ENCODE data around the gene SNX11. TPM values are rescaled to one million over a fixed set of nuclear protein-coding genes. Genes with fewer than 3 reads are reported as not detected.

The SNX11 gene
- total RNA-seq, 6 donors from 2014 or later = 19.5 to 27.2 (median 23.7) TPM

- DNase-seq (no peak), ATAC-seq (ENCODE audit: low FRiP score in 2 of 2) (no peak)
- no peak overlapping the region for H3K27ac ChIP-seq
- no peaks in the 10 kb centered on the region for H3K36me3 ChIP-seq
- H3K27me3 ChIP-seq = no peaks in the 10 kb centered on the region
- 80 to 82% methylated on average over 3 of the region's 3 CpGs for WGBS, 2 donors
- TF ChIP-seq POLR2A (IDR thresholded peaks at IDR 0.05) (no peak), POLR2AphosphoS5 (IDR thresholded peaks at IDR 0.05) (no peak), EP300 (IDR thresholded peaks at IDR 0.05) (no peak)
- TF ChIP-seq, protein P1, sequence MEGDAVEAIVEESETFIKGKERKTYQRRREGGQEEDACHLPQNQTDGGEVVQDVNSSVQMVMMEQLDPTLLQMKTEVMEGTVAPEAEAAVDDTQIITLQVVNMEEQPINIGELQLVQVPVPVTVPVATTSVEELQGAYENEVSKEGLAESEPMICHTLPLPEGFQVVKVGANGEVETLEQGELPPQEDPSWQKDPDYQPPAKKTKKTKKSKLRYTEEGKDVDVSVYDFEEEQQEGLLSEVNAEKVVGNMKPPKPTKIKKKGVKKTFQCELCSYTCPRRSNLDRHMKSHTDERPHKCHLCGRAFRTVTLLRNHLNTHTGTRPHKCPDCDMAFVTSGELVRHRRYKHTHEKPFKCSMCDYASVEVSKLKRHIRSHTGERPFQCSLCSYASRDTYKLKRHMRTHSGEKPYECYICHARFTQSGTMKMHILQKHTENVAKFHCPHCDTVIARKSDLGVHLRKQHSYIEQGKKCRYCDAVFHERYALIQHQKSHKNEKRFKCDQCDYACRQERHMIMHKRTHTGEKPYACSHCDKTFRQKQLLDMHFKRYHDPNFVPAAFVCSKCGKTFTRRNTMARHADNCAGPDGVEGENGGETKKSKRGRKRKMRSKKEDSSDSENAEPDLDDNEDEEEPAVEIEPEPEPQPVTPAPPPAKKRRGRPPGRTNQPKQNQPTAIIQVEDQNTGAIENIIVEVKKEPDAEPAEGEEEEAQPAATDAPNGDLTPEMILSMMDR (IDR thresholded peaks at IDR 0.05) = no peak
- no peaks in the 10 kb centered on the region for H3K9me3 ChIP-seq
- no peak overlapping the region for H3K4me3 ChIP-seq
- peaks cover 0 to 4% (median 0%) of the 10 kb centered on the region in 4 donors for H3K4me1 ChIP-seq
Measured at GRCh38 chr17:48134912-48135480, 27.4 kb downstream of the SNX11 start.

- Histone ChIP-seq H3K4me1 (peaks cover 0 to 8% (median 0%) of the 10 kb centered on the region in 4 donors), H3K27ac (no peak overlapping the region), H3K4me3 (no peak overlapping the region), H3K36me3 (no peaks in the 10 kb centered on the region), H3K27me3 (no peaks in the 10 kb centered on the region), H3K9me3 (no peaks in the 10 kb centered on the region)
- DNase-seq = no peak
- TF ChIP-seq EP300 (IDR thresholded peaks at IDR 0.05) = no peak
- TF ChIP-seq POLR2AphosphoS5 (IDR thresholded peaks at IDR 0.05) = no peak
- no peak for TF ChIP-seq POLR2A (IDR thresholded peaks at IDR 0.05)
- TF ChIP-seq, protein P1 (IDR thresholded peaks at IDR 0.05) = no peak
- ATAC-seq (ENCODE audit: low FRiP score in 2 of 2) = no peak
- 90 to 94% methylated on average over 1 of the region's 1 CpG for WGBS, 2 donors
Measured at GRCh38 chr17:48137656-48138055, 30.1 kb downstream of the SNX11 start.

DNA sequence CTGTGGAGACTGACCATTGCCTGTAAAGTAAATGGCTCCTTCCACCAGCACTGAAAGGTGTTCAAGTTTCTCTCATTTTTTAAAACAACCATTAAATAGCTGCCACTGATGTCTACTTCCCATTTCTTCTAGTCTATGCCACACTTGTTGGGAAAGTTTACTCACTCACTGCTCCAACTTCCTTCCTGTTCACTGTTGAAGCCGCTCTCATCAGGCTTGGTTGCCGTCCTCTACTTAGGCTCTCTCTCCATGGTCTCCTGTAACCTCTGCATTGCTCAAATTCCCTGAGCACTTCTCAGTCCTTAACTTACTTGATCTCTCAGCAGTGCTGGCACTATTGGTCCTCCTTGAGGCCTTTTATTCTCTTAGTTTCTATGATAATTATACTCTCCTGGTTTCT lies 32.4 kb downstream of the SNX11 start:
- TF ChIP-seq EP300 (IDR thresholded peaks at IDR 0.05) (no peak), POLR2A (IDR thresholded peaks at IDR 0.05) (no peak), POLR2AphosphoS5 (IDR thresholded peaks at IDR 0.05) (no peak)
- TF ChIP-seq, protein P1 (IDR thresholded peaks at IDR 0.05) = no peak
- peaks cover 0 to 8% (median 0%) of the 10 kb centered on the region in 4 donors for H3K4me1 ChIP-seq
- no peaks in the 10 kb centered on the region for H3K27me3 ChIP-seq
- WGBS, 2 donors = 17 to 23% methylated on average over 2 of the region's 2 CpGs
- DNase-seq = peak in 1 of 2 donors; percentile 33
- peak in 1 of 2 donors; percentile 79 for ATAC-seq (ENCODE audit: low FRiP score in 2 of 2)
- no peak overlapping the region for H3K4me3 ChIP-seq
- no peak overlapping the region for H3K27ac ChIP-seq
- no peaks in the 10 kb centered on the region for H3K9me3 ChIP-seq
- H3K36me3 ChIP-seq = no peaks in the 10 kb centered on the region

DNA sequence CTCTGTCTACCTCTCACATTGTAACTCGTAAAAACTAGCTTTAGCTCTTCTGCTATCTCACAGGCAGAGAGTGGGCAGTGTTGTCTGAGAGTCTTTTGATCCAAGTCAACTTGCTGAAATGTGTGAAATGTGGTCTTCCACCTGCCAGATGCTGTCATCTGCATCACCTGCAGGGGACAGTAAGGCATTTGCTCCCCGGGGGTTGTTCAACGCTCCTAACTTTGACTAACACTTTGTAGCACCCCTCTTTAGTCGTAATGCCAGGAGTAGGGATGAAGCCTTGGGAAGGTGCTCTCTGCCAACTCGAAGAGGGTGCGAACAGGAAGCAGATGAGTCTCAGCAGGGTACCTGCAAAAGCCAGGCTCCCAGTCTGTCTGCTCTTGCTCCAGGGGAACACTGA lies 36.1 kb downstream of the SNX11 start:
- WGBS, 2 donors = 54 to 62% methylated on average over 6 of the region's 6 CpGs
- Histone ChIP-seq H3K27me3 (no peaks in the 10 kb centered on the region), H3K4me3 (no peak overlapping the region), H3K27ac (no peak overlapping the region), H3K4me1 (peaks cover 0 to 8% (median 0%) of the 10 kb centered on the region in 4 donors), H3K36me3 (no peaks in the 10 kb centered on the region), H3K9me3 (no peaks in the 10 kb centered on the region)
- ATAC-seq (ENCODE audit: low FRiP score in 2 of 2) = no peak
- TF ChIP-seq POLR2A (IDR thresholded peaks at IDR 0.05) (no peak), POLR2AphosphoS5 (IDR thresholded peaks at IDR 0.05) (no peak), EP300 (IDR thresholded peaks at IDR 0.05) (no peak)
- TF ChIP-seq, protein P1 (IDR thresholded peaks at IDR 0.05) = no peak
- DNase-seq = no peak

DNA sequence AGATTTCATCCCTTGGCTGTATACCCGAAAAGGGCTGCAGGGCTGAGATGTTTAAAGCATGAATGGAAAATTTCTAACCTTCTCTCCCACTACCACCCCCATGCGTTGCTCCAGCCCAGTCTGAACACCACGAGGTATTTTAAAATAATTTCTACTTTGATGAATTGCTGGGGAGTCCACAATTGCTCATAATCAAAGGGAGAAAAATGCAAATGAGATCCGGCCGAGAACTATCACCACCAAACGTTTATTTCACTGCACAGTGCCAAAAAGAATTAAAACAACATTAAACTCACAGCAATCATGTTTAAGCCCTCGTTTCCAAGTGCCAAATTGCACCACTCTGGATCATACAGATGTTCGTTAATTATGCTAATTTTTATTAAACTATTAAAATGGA lies 36.7 kb downstream of the SNX11 start:
- TF ChIP-seq POLR2A (IDR thresholded peaks at IDR 0.05) (no peak), POLR2AphosphoS5 (IDR thresholded peaks at IDR 0.05) (no peak), EP300 (IDR thresholded peaks at IDR 0.05) (no peak)
- TF ChIP-seq, protein P1 (IDR thresholded peaks at IDR 0.05) = no peak
- Histone ChIP-seq H3K27ac (no peak overlapping the region), H3K4me1 (peaks cover 0 to 8% (median 0%) of the 10 kb centered on the region in 4 donors), H3K4me3 (no peak overlapping the region), H3K9me3 (no peaks in the 10 kb centered on the region), H3K36me3 (no peaks in the 10 kb centered on the region), H3K27me3 (no peaks in the 10 kb centered on the region)
- 64 to 76% methylated on average over 8 of the region's 8 CpGs for WGBS, 2 donors
- ATAC-seq (ENCODE audit: low FRiP score in 2 of 2) (no peak), DNase-seq (no peak)
